IPS-11a (cell line): ENCODE measurements around the gene ABO.
"Not testable (repeated sequence)": the region's sequence is repeated elsewhere in the genome, so short reads cannot be mapped to it uniquely, and the experiment has no call there.

Experiments
- H3K4me3 ChIP-seq: one replicate; pipeline ENCODE4 v1.5.1; 2013; ENCODE audit warnings: low read depth, low read length, control low read depth

ABO gene

GRCh38 chr9:133247632-133248031, 27.4 kb downstream of the ABO start:
- H3K4me3 ChIP-seq: no peak overlapping the region

GRCh38 chr9:133246991-133247390, 28.0 kb downstream of the ABO start:
- H3K4me3 ChIP-seq: no peak overlapping the region

GRCh38 chr9:133246562-133246961, 28.4 kb downstream of the ABO start:
- no peak overlapping the region for H3K4me3 ChIP-seq

- H3K4me3 ChIP-seq: no peak overlapping the region
Observed at GRCh38 chr9:133242991-133243390, 32.0 kb downstream of the ABO start.

GRCh38 chr9:133242241-133242640, 32.8 kb downstream of the ABO start:
- no peak overlapping the region for H3K4me3 ChIP-seq

GRCh38 chr9:133239533-133240090, 35.4 kb downstream of the ABO start:
- no peak overlapping the region for H3K4me3 ChIP-seq

GRCh38 chr9:133238851-133239532, 36.0 kb downstream of the ABO start:
- peak overlapping the region; percentile 44 for H3K4me3 ChIP-seq

GRCh38 chr9:133238272-133238850, 36.6 kb downstream of the ABO start:
- peak overlapping the region; percentile 44 for H3K4me3 ChIP-seq

- H3K4me3 ChIP-seq: no peak overlapping the region
Observed at GRCh38 chr9:133237035-133237731, 37.8 kb downstream of the ABO start.

- not testable (repeated sequence) for H3K4me3 ChIP-seq
Observed at GRCh38 chr9:133236291-133237034, 38.5 kb downstream of the ABO start.

GRCh38 chr9:133235549-133236222, 39.3 kb downstream of the ABO start:
- no peak overlapping the region for H3K4me3 ChIP-seq

GRCh38 chr9:133234577-133235322, 40.3 kb downstream of the ABO start:
- no peak overlapping the region for H3K4me3 ChIP-seq

GRCh38 chr9:133233681-133234432, 41.1 kb downstream of the ABO start:
- H3K4me3 ChIP-seq: no peak overlapping the region

- not testable (repeated sequence) for H3K4me3 ChIP-seq
Observed at GRCh38 chr9:133231934-133232568, 43.0 kb downstream of the ABO start.

GRCh38 chr9:133230514-133230913, 44.5 kb downstream of the ABO start:
- not testable (repeated sequence) for H3K4me3 ChIP-seq

- H3K4me3 ChIP-seq: no peak overlapping the region
Observed at GRCh38 chr9:133230093-133230492, 44.9 kb downstream of the ABO start.

GRCh38 chr9:133228474-133229193, 46.4 kb downstream of the ABO start:
- H3K4me3 ChIP-seq: not testable (repeated sequence)

- not testable (repeated sequence) for H3K4me3 ChIP-seq
Observed at GRCh38 chr9:133227996-133228395, 47.0 kb downstream of the ABO start.
